Lower leg skin (tissue), 4 donors: ENCODE results near the gene FNIP2. TPM values are rescaled to one million over a fixed set of nuclear protein-coding genes. Genes with fewer than 3 reads are reported as not detected.

ENCODE experiments used
- DNase-seq, 2 donors: peaks; one replicate each; pipeline ENCODE4 v3.0.0-alpha.2; 2019; ENCODE audit warnings: low spot score in 2 of 2
- H3K4me3 ChIP-seq: fragments of 200-600 bp; sonication (generic); 2 replicates; pipeline ENCODE4 v1.5.1; 2017; ENCODE audit warnings: mild to moderate bottlenecking, low read depth; ENCODE audit not compliant: poor library complexity, severe bottlenecking
- CTCF ChIP-seq, 3 donors: fragments of 450-650 bp; IDR thresholded peaks; one replicate each; pipeline ENCODE4 v1.5.1; 2016; ENCODE audit warnings: antibody characterized with exemption in 3 of 3, mild to moderate bottlenecking in 3 of 3, moderate library complexity in 2 of 3
- POLR2A ChIP-seq, 2 donors: fragments of 450-650 bp; IDR thresholded peaks; one replicate each; pipeline ENCODE4 v1.6.1; 2016 to 2017; ENCODE audit warnings: antibody characterized with exemption in 2 of 2, mild to moderate bottlenecking in 1 of 2, moderate library complexity in 1 of 2
- WGBS, 2 donors: methylation state at CpG; one replicate each; pipeline ENCODE4 v1.1.5; 2018; 5-methylcytosine and 5-hydroxymethylcytosine counted together
- intact Hi-C: fragments of 100-400 bp; cut with DNase I; formaldehyde crosslinking; loops from one replicate; pipeline ENCODE4 v1.15.0; 2023; ENCODE audit warnings: low total_unique reads
- total RNA-seq, 4 donors: library from RNA; depleted of rRNA; stranded (reverse); fragments of >200 nt; gene quantifications; one replicate each; pipeline ENCODE4 v1.1.0, GENCODE V29; 2016

The FNIP2 gene
- total RNA-seq, 4 donors from 2014 or later: 20.5 to 47.5 (median 38.8) TPM

GRCh38 chr4:158766434-158767044 lies 2.3 kb upstream of the FNIP2 start:
- TF ChIP-seq CTCF (IDR thresholded peaks at IDR 0.05) (no peak), POLR2A (IDR thresholded peaks at IDR 0.05) (no peak)
- no peak overlapping the region for H3K4me3 ChIP-seq
- WGBS, 2 donors: 82 to 83% methylated on average over 6 of the region's 6 CpGs
- no peak for DNase-seq
- intact Hi-C loops: no loop called here

GRCh38 chr4:158767451-158767850 lies 1.4 kb upstream of the FNIP2 start:
- TF ChIP-seq CTCF (IDR thresholded peaks at IDR 0.05) (no peak), POLR2A (IDR thresholded peaks at IDR 0.05) (no peak)
- no peak overlapping the region for H3K4me3 ChIP-seq
- DNase-seq: no peak
- intact Hi-C loops: no loop called here
- WGBS, 2 donors: 37 to 46% methylated on average over 2 of the region's 2 CpGs

GRCh38 chr4:158769175-158769921 lies 522 bp downstream of the FNIP2 start:
- intact Hi-C loops: no loop called here
- TF ChIP-seq POLR2A (IDR thresholded peaks at IDR 0.05) (no peak), CTCF (IDR thresholded peaks at IDR 0.05) (no peak)
- peak; percentile 29 to 91 for DNase-seq
- H3K4me3 ChIP-seq: peak overlapping the region; percentile 73
- WGBS, 2 donors: 0 to 2% methylated on average over 40 to 47 of the region's 49 CpGs

- H3K4me3 ChIP-seq: no peak overlapping the region
- no peak for TF ChIP-seq POLR2A (IDR thresholded peaks at IDR 0.05)
- no peak for TF ChIP-seq CTCF (IDR thresholded peaks at IDR 0.05)
- intact Hi-C loops: no loop called here
- no peak for DNase-seq
- 82 to 83% methylated on average over 5 of the region's 5 CpGs for WGBS, 2 donors
Observed at GRCh38 chr4:158770671-158771070, 1.8 kb downstream of the FNIP2 start.

GRCh38 chr4:158771776-158772175 lies 3.0 kb downstream of the FNIP2 start:
- intact Hi-C loops: no loop called here
- WGBS, 2 donors: 54 to 56% methylated on average over 2 of the region's 2 CpGs
- no peak overlapping the region for H3K4me3 ChIP-seq
- DNase-seq: no peak
- TF ChIP-seq CTCF (IDR thresholded peaks at IDR 0.05) (no peak), POLR2A (IDR thresholded peaks at IDR 0.05) (no peak)
